GM21360 (cell line): Measurements from ENCODE around the gene ADGRL2.

Experiments used
- ATAC-seq: cut with Tn5 transposase; IDR thresholded peaks from one replicate; pipeline ENCODE4 v1.9.1; 2021; ENCODE audit warnings: mild to moderate bottlenecking, moderate library complexity; ENCODE audit not compliant: unreplicated experiment

ADGRL2 gene

DNA sequence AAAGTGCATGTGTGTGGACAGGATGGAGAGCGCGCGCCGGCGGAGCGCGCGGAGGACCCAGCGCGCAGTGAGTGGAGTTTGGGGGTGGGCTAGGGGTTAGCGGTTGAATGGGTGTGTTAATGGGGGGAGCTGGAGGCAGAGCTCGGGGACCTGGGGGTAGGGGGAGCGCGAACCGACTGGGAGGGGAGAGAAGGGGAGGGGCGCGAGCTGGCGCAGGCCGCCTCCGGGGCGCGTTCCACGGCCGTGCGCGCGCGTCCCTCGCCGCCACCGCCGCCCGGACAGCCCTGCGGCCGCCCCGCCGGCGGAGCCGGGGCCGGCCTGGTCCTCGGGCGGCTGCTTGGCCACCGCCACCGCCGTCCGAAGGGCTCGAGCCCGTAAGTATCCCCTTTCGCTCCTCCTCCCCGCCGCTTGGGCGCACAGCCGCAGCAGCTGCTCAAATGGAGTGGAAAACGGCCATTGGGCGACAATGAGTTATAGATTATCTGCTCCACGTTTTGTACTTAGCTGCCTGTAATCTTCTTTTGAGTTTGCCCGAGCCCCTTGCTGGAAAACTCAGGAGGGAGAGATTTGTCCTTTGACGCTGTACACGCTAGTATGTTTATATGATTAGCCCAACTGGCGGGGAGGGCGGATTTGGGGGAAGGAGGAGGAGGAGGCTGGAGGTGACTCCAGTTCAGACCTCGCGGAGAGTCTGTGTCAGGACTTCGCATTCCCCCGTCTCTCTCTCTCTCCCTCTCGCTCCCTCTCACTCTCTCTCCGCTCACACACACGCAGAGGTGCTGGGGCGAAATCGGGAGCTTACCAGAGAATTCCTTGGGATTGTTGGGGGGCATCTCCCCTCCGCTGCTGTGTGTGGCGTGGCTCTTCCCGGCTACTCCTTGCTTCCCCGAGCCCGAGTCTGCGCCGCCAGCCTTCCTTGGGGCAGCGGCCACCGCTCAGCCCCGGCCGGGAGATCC lies at the start of gene ADGRL2:
Gene ADGRL2 (plus strand): TSS at position 240 of the 956 bp plus-strand sequence. CDS start 36,051 bp downstream, outside the sequence.
- ATAC-seq: no peak

DNA sequence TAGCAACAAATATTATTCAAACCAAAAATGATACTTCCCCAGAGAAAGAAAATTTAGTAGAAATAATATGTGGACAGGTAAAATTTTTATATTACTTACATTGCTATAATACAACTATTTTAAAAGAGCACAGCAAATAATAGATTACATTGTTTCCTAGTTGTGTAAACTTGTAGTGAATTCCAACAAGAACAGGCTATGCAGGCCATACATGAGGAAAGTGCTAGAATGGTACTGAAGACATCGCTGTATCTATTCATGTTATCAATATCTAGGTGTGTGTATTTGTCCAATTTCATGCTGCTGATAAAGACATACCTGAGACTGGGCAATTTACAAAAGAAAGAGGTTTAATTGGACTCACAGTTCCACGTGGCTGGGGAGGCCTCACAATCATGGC lies 47.9 kb upstream of the ADGRL2 start:
- ATAC-seq: no peak

- no peak for ATAC-seq
These were observed 46.3 kb upstream of the ADGRL2 start for GRCh38 chr1:81754424-81754823.

DNA sequence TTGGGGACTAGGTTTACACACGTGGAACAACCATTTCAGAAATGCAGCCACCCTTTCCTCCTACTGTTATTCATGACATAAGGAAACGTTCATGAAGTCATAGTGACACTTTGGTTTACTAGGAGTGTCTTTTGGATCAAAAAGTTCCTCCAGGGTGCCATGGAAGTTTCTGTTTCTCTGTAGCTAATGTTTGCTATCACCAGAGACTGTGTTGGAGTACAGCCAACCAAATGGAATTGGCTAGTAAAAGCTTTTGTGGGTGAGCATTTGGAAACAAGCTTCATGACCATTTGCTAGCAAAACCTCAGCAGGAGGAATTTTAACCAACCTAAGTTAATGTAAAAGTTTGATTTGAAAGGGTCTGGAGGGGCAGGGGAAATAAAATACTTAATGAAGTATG lies 43.9 kb upstream of the ADGRL2 start:
- ATAC-seq: no peak

DNA sequence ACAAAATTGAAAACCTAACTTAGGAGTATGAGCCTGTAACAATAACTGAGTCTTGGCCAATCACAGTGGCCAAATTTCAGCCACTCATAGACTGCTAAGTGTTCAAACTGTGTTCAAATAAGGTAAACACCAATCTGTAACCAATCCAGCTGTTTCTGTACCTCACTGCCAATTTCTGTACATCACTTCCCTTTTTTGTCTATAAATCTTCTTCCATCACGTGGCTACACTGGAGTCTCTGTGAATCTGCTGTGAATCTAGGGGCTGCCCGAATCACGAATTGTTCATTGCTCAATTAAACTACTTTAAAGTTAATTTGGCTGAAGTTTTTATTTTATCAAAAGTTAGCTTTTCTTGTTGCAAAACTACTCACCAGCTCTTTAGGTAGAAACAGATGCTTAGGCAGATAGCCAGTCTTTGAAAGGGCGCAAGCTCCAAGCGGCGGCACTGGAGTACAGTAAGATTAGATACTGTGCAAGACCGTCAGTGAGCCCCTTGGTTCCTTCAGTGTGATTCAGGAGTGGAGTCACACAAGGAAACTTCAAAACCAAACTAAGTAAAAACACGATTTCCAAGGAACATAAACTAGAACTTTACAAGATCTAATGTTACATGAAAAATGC lies 43.2 kb upstream of the ADGRL2 start:
- no peak for ATAC-seq

DNA sequence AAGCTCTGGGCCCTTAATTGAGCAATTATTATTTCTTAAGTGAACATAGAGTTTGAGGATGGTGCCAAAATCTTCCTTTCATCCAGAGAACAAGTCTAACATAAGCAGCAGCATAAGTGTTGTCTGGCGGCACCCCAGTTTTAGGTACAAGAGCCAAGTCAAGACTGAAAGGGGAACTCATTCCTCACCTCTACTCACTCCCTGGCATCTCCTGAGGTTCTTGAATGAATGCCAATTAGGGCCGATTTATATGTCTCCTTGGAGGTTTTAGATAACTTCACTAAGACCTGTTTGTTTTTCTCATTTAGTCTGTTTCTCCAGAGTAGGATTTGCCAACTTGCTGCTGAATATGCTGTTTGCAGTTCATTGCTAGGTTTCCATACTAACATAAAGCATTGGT lies 42.6 kb upstream of the ADGRL2 start:
- no peak for ATAC-seq

DNA sequence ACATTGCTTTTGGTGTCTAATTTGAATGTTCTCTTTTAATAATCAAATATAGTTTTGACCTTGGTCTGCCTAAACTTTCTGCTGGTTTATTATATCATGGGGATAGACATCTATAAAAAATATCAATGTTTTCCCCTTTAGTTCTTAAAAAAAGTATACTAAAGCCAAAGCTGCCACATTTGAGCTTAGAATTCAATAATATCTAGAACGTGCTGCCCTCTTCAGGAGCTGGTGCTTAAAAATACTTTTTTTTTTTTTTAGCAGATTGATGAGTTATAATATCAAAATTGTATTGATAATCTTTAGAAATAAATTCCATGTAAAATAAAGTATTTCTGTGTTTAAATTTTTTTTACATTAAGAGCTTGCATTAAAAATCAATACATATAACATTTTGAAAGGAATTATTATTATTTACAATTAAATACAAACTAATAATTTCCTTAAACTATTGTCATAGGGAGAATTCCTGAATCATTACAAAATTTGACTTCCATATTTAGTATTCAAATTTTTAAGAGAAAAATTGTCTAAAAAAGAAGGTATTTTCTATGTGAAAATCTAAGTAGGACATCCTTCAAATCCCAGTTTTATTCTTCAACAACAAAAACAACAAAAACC lies 40.1 kb upstream of the ADGRL2 start:
- no peak for ATAC-seq

DNA sequence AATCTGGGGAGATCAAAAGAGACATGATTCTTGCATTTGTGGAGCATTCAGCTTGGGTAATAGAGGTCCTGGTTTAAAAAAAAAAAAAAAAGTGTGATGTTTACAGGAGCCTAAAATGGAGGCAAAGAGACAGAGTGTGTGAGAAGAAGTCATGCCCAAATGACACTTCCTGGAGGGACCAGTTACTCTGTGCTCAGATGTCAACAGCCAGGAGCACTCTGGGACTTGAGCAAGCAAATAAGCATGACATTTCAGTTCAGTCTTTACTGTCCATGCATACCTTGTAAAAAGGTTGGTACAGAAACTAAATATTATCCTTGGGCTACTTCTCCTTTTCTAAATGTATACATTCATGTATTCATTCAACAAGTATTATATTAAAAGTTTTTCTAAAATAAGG lies 25.2 kb upstream of the ADGRL2 start:
- ATAC-seq: no peak

DNA sequence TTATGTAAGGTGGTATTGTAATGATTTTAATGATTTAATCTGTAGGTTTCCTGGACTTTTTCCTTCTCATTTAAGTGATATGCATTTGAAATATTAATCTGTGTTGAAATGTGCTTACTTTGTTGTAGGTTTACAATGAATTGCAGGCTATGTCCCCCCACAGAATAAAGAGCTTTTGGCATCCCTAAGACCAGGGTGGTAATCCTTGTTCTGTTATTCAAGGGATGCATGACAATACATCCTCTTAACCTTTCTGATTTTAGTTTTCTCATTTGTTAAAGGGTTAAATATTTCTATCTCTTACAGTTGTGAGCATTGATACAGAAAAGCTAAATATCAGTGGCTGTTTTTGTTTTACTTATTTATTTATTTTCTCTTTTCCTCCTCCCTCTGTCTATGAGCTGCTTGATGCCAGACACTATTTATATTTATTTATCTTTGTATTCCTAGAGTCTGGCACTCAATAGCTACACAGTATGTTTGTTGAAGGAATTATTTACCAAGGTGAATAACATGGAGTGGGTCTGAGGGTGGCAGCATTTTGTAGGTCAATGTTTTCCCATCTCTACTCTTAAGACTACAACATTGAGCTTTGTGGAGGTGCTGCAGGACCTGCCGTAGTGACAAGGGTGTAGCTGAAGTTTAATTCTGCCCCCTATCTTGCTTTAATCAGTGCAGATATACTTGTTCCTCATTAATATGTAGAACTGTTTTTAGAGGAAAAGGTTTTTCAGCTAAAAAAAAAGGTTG lies 19.9 kb upstream of the ADGRL2 start:
- no peak for ATAC-seq

DNA sequence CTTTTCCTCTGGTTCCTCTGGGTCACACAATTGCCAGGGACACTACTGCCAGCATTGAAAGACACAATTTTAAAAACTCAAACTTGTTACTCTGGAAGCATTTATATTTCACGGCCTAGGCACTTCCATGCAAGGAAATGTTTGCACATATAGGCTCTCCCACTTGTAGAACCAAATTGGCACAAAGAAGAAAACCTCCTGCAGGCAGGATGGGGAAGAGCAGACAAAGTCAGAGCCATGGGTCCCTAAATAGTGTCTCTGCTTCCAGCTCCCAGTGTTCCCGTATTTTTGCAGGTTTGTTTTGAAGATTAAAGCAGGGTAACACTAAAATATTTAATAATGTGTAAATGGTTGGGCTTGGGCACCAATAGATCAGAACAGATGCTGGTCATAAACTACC lies 19.0 kb upstream of the ADGRL2 start:
- ATAC-seq: no peak

DNA sequence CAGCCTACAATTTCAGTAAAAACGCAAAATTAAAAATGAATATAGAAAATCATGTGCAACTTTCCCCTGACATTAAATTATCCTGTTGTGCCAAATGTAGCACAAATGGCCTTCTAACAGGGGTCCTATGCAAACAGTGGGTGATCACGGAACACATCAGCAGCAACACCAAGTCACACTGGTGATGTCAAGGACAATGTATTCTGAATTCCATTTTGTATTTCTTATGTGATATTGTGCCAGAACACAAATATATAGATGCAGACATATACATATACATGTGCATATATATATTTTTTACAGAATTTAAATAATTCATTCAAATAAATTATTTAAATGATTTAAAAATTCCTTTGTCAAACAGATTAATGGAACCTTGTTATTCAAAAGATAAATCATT lies 8.6 kb upstream of the ADGRL2 start:
- ATAC-seq: no peak

GRCh38 chr1:81797701-81798100 lies 3.0 kb upstream of the ADGRL2 start:
- no peak for ATAC-seq

DNA sequence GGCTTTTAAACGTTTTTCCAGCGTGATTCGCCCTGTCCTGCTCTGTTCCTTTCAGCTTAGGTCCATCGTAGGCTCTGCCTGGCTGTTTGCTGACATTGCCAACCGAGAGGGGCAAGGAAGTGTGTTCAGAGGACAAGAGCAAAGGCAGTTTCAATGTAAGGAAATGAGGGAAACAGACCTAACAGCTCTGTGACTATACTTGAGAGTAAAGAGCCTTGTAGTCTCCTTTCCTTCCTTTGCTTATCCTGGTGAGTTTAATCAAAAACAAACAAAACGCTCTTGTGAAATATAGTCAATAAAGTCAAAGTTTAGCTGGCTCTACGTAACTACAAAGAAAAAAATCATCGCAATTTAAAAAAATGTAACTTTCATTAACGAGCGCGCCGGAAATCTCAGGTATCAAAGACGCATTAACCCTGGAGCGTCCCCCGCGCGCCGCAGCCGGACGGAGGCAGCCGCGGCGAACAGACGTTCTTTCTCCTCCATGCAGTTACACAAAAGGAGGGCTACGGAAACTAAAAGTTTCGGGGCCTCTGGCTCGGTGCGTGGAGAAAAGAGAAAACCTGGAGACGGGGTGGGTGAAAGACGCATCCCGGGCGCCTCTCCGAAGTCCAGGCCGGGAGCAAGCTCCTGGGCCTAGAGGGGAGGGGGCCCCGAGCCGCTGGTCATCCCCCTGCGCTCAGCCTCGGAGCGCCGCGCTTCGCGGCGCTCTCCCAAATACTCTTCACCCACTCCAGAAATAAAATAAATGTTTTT lies 617 bp upstream of the ADGRL2 start:
- ATAC-seq: no peak

DNA sequence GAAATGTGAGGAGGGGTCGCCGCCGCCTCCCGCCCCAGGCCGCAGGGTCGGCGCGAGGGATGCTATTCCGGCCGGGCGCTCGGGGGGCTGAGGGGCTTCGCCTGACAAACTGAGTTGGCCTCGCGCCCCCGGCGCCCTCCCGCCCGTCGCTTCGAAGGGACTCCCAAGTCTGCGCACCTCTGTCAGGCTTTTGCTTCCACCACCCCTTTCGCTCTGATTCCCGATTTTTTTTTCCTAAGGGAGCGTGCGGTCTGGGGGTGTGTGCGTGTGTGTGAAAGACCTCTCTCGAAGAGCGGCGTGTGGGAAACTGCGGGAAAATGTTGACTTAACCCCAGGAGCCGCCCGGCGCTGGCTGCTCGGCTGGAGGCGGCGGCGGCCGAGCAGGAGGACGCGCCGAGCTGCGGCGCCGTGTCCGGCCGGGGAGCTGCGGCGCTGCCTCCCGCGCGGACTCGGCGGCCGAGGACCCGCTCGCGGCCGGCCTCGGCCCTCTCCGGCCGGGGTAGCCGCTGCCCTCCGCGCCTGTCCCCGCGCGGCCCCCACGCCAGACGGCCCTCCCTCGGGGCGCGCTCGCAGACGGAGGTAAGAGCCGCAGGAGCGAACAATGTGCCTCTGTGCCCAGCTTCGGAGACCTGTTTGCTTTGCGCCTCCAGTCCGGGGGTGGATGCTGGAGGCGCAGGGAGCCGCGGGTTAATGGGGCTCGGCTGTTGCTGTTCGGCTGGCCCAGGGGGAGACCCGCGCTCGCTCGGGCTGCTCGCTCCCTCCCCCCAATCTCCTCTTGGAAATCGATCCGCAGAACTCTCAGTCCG lies 1.1 kb downstream of the ADGRL2 start:
- ATAC-seq: no peak

DNA sequence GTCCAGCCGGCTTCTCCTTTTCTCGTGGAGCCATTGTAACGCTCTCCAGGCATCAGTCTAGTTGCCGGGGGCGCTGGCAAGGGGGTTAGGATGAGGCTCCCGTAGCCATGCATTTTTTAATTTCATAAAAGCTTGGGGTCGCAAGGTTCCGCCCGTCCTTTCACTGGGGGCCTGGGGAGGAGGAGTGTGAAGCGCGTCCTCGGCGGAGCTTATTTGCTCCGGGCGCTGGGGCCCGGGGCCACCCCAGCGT lies 1.6 kb downstream of the ADGRL2 start:
- ATAC-seq: no peak

DNA sequence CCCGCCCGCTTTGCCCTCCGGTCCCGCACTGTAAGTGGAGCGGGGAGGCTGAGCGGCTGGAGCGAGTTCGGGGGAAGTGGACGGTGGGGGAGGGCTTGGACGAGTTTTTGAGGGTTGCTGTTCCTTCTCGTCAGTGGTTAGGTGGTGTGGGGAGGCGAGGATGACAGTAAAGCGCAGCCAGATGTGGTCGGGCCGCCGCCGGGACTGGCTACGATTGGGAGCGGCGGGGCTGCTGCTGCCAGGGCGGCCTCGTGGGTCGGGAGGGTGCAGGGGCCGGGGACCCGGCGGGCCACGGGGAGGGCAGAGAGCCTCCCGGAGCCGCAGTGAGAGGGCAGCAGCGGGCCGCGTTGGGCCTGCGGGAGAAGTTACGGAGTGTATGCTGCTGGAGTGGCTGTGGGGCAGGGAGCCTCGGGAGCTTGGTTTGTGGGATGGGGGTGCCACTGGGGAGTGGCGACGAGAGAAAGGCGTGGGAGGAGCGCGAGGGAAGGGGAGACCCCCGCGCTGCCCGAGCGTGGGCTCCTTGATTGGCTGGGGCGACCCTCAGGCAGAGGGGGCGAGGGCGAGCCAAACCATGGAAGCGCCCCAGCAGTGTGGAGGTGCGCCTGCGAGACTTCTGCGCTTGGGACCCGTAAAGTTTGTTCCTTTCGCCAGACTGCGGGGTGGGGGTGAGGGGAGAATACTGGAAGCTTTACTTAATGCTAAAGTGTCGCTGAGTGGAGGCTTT lies 2.1 kb downstream of the ADGRL2 start:
- no peak for ATAC-seq

GRCh38 chr1:81803431-81804110 lies 2.8 kb downstream of the ADGRL2 start:
- no peak for ATAC-seq

DNA sequence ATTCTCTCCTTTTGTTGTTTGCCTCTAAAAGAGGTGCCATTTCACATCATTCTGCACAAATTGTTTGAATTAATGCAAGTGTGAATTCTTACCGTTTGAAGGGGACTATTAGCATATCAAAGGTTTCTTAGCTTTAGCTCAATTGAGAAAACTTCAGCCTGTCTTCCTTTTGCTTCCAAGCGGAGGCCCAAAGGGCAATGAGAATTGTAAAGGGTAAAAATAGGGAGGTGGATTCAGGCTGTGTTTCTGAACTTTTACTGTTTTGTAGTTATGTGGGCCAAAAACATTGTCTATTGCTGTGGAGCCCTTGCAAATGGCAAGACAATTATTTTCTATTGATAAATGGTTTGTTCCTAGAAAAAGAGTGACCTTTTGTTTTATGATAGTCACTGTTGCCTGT lies 3.6 kb downstream of the ADGRL2 start:
- no peak for ATAC-seq
